CD4-positive, alpha-beta T cell (primary cell): ENCODE measurements around the gene SPSB1. TPM values are rescaled to one million over a fixed set of nuclear protein-coding genes. Genes with fewer than 3 reads are reported as not detected.

Source experiments
- ATAC-seq: fragments of 200-7000 bp; cut with Tn5 transposase; one replicate; pipeline ENCODE4 v1.10.0; 2022; ENCODE audit warnings: mild to moderate bottlenecking; ENCODE audit not compliant: poor library complexity
- CTCF ChIA-PET: fragments of 350-600 bp; sonication (Branson Sonifier 250); formaldehyde crosslinking; loops from one replicate; lab custom pipeline; 2021; ENCODE audit warnings: antibody characterized with exemption, inconsistent platforms; lab: Charles Lee
- POLR2A ChIA-PET: fragments of 350-600 bp; sonication (Branson Sonifier 250); formaldehyde crosslinking; loops from one replicate; lab custom pipeline; 2021; ENCODE audit warnings: antibody characterized with exemption, inconsistent platforms; lab: Charles Lee
- DNase-seq, 14 experiments: peaks; one replicate each; pipeline ENCODE4 v3.0.0-alpha.2; 2013 to 2020; ENCODE audit warnings: mixed read lengths in 2 of 14
- H3K27ac ChIP-seq, 2 donors: one replicate each; pipeline versions ENCODE4 v1.5.1 to v1.7.0; 2013; ENCODE audit warnings: low read length in 2 of 2, low read depth in 1 of 2, mild to moderate bottlenecking in 1 of 2
- H3K27me3 ChIP-seq, 2 experiments: 1 replicate in 1 of 2; 2 replicates in 1 of 2; pipeline versions ENCODE4 v1.6.1 to v1.7.0; 2013; ENCODE audit warnings: low read length in 2 of 2, control low read depth in 1 of 2, mild to moderate bottlenecking in 1 of 2, moderate library complexity in 1 of 2; ENCODE audit not compliant: insufficient read depth in 2 of 2, control insufficient read depth in 1 of 2
- H3K36me3 ChIP-seq: one replicate; pipeline ENCODE4 v1.6.1; 2013; ENCODE audit warnings: low read length, control low read depth; ENCODE audit not compliant: insufficient read depth
- H3K4me1 ChIP-seq: one replicate; pipeline ENCODE4 v1.6.1; 2013; ENCODE audit warnings: low read length, control low read depth; ENCODE audit not compliant: insufficient read depth
- H3K4me3 ChIP-seq: one replicate; pipeline ENCODE4 v1.5.1; 2013; ENCODE audit warnings: mild to moderate bottlenecking, low read length, moderate library complexity
- H3K9me3 ChIP-seq, 2 experiments: 1 replicate in 1 of 2; 2 replicates in 1 of 2; pipeline versions ENCODE4 v1.6.1 to v1.7.0; 2013; ENCODE audit warnings: low read length in 2 of 2, mild to moderate bottlenecking in 2 of 2, control low read depth in 1 of 2, moderate library complexity in 1 of 2; ENCODE audit not compliant: control insufficient read depth in 1 of 2, insufficient read depth in 1 of 2
- H3K27ac Mint-ChIP-seq: one replicate; pipeline ENCODE4 v1.8.0; 2020; ENCODE audit warnings: mixed read lengths
- H3K27me3 Mint-ChIP-seq: one replicate; pipeline ENCODE4 v1.8.0; 2021; ENCODE audit warnings: mixed read lengths
- H3K36me3 Mint-ChIP-seq: one replicate; pipeline ENCODE4 v1.8.0; 2021; ENCODE audit warnings: low read depth, mixed read lengths
- H3K4me1 Mint-ChIP-seq: one replicate; pipeline ENCODE4 v1.8.0; 2021; ENCODE audit warnings: low read depth, mixed read lengths
- H3K4me3 Mint-ChIP-seq: one replicate; pipeline ENCODE4 v1.8.0; 2020; ENCODE audit warnings: mild to moderate bottlenecking, mixed read lengths
- H3K9me3 Mint-ChIP-seq: one replicate; pipeline ENCODE4 v1.8.0; 2020; ENCODE audit warnings: mixed read lengths
- CTCF ChIP-seq: fragments of 200-600 bp; IDR thresholded peaks from one replicate; pipeline ENCODE4 v1.8.0; 2022; ENCODE audit warnings: antibody characterized with exemption, mild to moderate bottlenecking
- intact Hi-C, 2 experiments: fragments of 100-400 bp; cut with DNase I in 1 of 2; cut with micrococcal nuclease in 1 of 2; formaldehyde crosslinking; loops; one replicate each; pipeline versions ENCODE4 v1.15.1 to v1.9.0; 2023 to 2025; cut with DNase I, micrococcal nuclease
- total RNA-seq, 174 experiments: library from RNA in 2 of 174; stranded (reverse) in 2 of 174; gene quantifications; one replicate each; pipeline ENCODE4 v1.2.3 and lab custom pipeline; 2021 to 2026

The SPSB1 gene
- total RNA-seq, 2 experiments from 2014 or later: 1.9 to 2.3 TPM

GRCh38 chr1:9278585-9279153, 14.0 kb upstream of the SPSB1 start:
- no peaks in the 10 kb centered on the region for H3K27me3 ChIP-seq
- Mint-ChIP-seq H3K27me3 (no peaks in the 10 kb centered on the region), H3K36me3 (no peaks in the 10 kb centered on the region), H3K4me1 (peaks cover 48% of the 10 kb centered on the region), H3K27ac (no peak overlapping the region), H3K4me3 (no peak overlapping the region), H3K9me3 (no peaks in the 10 kb centered on the region)
- POLR2A ChIA-PET: no interaction called here
- DNase-seq: no peak
- no peak for ATAC-seq
- H3K27ac ChIP-seq: no peak overlapping the region
- intact Hi-C loops: no loop called here
- H3K4me3 ChIP-seq: no peak overlapping the region
- no peaks in the 10 kb centered on the region for H3K36me3 ChIP-seq
- peaks cover 55% of the 10 kb centered on the region for H3K4me1 ChIP-seq
- peaks cover 0 to 13% of the 10 kb centered on the region in 2 experiments for H3K9me3 ChIP-seq
- no peak for TF ChIP-seq CTCF
- CTCF ChIA-PET: interaction anchor here (1.7 kb wide), 1 partner anchor 12 kb away, joined by 4 read pairs; no protein-coding TSS in a partner anchor

GRCh38 chr1:9279172-9279840, 13.4 kb upstream of the SPSB1 start:
- Histone ChIP-seq H3K9me3 (peaks cover 2 to 16% of the 10 kb centered on the region in 2 experiments), H3K27ac (no peak overlapping the region), H3K4me1 (peaks cover 61% of the 10 kb centered on the region), H3K36me3 (no peaks in the 10 kb centered on the region), H3K27me3 (no peaks in the 10 kb centered on the region), H3K4me3 (no peak overlapping the region)
- POLR2A ChIA-PET: no interaction called here
- Mint-ChIP-seq H3K4me1 (peaks cover 54% of the 10 kb centered on the region), H3K36me3 (peaks cover 4% of the 10 kb centered on the region), H3K27ac (no peak overlapping the region), H3K9me3 (peaks cover 1% of the 10 kb centered on the region), H3K27me3 (no peaks in the 10 kb centered on the region), H3K4me3 (peak overlapping the region; percentile 51)
- intact Hi-C loops: no loop called here
- ATAC-seq: no peak
- DNase-seq: peak in 1 of 14 experiments; percentile 21
- CTCF ChIA-PET: interaction anchor here (0.6 to 1.5 kb wide), 2 partner anchors 12 kb away, joined by 4 to 5 read pairs; no protein-coding TSS in a partner anchor
- TF ChIP-seq CTCF: no peak

GRCh38 chr1:9280015-9280860, 12.5 kb upstream of the SPSB1 start:
- peak in 5 of 14 experiments; percentile 7 to 57 (median 42) for DNase-seq
- H3K9me3 Mint-ChIP-seq: peaks cover 3% of the 10 kb centered on the region
- peak overlapping the region; percentile 81 for H3K4me3 Mint-ChIP-seq
- ChIA-PET POLR2A (no interaction called here), CTCF (interaction anchor here (0.6 to 1.5 kb wide), 3 partner anchors 9 to 13 kb away, joined by 4 to 5 read pairs (median 4); no protein-coding TSS in a partner anchor)
- peaks cover 60% of the 10 kb centered on the region for H3K4me1 Mint-ChIP-seq
- peak; percentile 45 for ATAC-seq
- Histone ChIP-seq H3K36me3 (no peaks in the 10 kb centered on the region), H3K9me3 (peaks cover 4 to 20% of the 10 kb centered on the region in 2 experiments), H3K4me1 (peaks cover 60% of the 10 kb centered on the region), H3K27ac (no peak overlapping the region), H3K27me3 (no peaks in the 10 kb centered on the region), H3K4me3 (no peak overlapping the region)
- H3K27ac Mint-ChIP-seq: no peak overlapping the region
- H3K36me3 Mint-ChIP-seq: peaks cover 6% of the 10 kb centered on the region
- no peaks in the 10 kb centered on the region for H3K27me3 Mint-ChIP-seq
- no peak for TF ChIP-seq CTCF
- intact Hi-C loops: no loop called here
